GM12891 (cell line): ENCODE data around the gene BBC3.
A peak's percentile ranks its signal among the peaks of the same experiment; 100 is the strongest.

ENCODE experiments used
- POLR2A ChIP-seq: IDR thresholded peaks from 2 replicates; pipeline ENCODE4 v1.6.1; 2011; ENCODE audit warnings: low read depth, low read length, control low read depth
- POLR2AphosphoS5 ChIP-seq: IDR thresholded peaks from 2 replicates; pipeline ENCODE4 v1.6.1; 2011; ENCODE audit warnings: low read depth, low read length, control low read depth
- SPI1 ChIP-seq: IDR thresholded peaks from 2 replicates; pipeline ENCODE4 v1.6.1; 2011; ENCODE audit warnings: low read depth, low read length, control low read depth
- TAF1 ChIP-seq: IDR thresholded peaks from 2 replicates; pipeline ENCODE4 v1.6.1; 2011; ENCODE audit warnings: low read depth, low read length, control low read depth

- TF ChIP-seq POLR2A (no peak), POLR2AphosphoS5 (no peak), SPI1 (0 out of 2 replicates have a peak, but pooled peaks have one; percentile 18), TAF1 (no peak)
Measured at GRCh38 chr19:47274891-47275761, 44.1 kb upstream of the BBC3 start.
